ENCODE measurements around the gene CD81. TPM values are rescaled to one million over a fixed set of nuclear protein-coding genes. Genes with fewer than 3 reads are reported as not detected.

CD81 gene
- total and polyA plus RNA-seq, 4 donors: 412 to 708 (median 642) TPM

GRCh38 chr11:2432171-2432621 is 55.1 kb downstream of the CD81 start:
- 80 to 86% methylated on average over 15 of the region's 15 CpGs for WGBS, 2 donors
- no peak for TF ChIP-seq CTCF (IDR thresholded peaks at IDR 0.05; ENCODE audit: control extremely low read depth, extremely low read depth)

GRCh38 chr11:2432628-2433071 is 55.5 kb downstream of the CD81 start:
- TF ChIP-seq CTCF (IDR thresholded peaks at IDR 0.05; ENCODE audit: control extremely low read depth, extremely low read depth): no peak
- peaks cover 0 to 5% (median 0%) of the 10 kb centered on the region in 4 donors for H3K9me3 ChIP-seq (ENCODE audit: control insufficient read depth in 4 of 4, insufficient read depth in 3 of 4, low read length in 3 of 4)
- 92 to 96% methylated on average over 13 of the region's 13 CpGs for WGBS, 2 donors
- no peak overlapping the region for H3K27ac ChIP-seq (ENCODE audit: low read depth in 1 of 2, low read length in 1 of 2)
- H3K9ac ChIP-seq (ENCODE audit: insufficient read depth in 1 of 2, low read length in 2 of 2): no peak overlapping the region
- H3K36me3 ChIP-seq (ENCODE audit: control insufficient read depth in 4 of 4, insufficient read depth in 4 of 4, low read length in 4 of 4): no peaks in the 10 kb centered on the region
- ATAC-seq (ENCODE audit: insufficient read depth, low FRiP score) (no peak), DNase-seq (no peak)
- no peaks in the 10 kb centered on the region for H3K4me1 ChIP-seq (ENCODE audit: control insufficient read depth in 5 of 5, insufficient read depth in 5 of 5, low read length in 5 of 5)
- no peak overlapping the region for H3K4me3 ChIP-seq
- no peaks in the 10 kb centered on the region for H3K27me3 ChIP-seq (ENCODE audit: control insufficient read depth in 3 of 3, insufficient read depth in 3 of 3, low read length in 2 of 3)

More at GRCh38 chr11:2432171-2432621, 55.1 kb downstream of the CD81 start:
- Histone ChIP-seq H3K9me3 (ENCODE audit: control insufficient read depth in 4 of 4, insufficient read depth in 3 of 4, low read length in 3 of 4) (peaks cover 0 to 5% (median 0%) of the 10 kb centered on the region in 4 donors), H3K27ac (ENCODE audit: low read depth in 1 of 2, low read length in 1 of 2) (no peak overlapping the region), H3K4me3 (no peak overlapping the region), H3K27me3 (ENCODE audit: control insufficient read depth in 3 of 3, insufficient read depth in 3 of 3, low read length in 2 of 3) (no peaks in the 10 kb centered on the region), H3K36me3 (ENCODE audit: control insufficient read depth in 4 of 4, insufficient read depth in 4 of 4, low read length in 4 of 4) (no peaks in the 10 kb centered on the region), H3K9ac (ENCODE audit: insufficient read depth in 1 of 2, low read length in 2 of 2) (no peak overlapping the region), H3K4me1 (ENCODE audit: control insufficient read depth in 5 of 5, insufficient read depth in 5 of 5, low read length in 5 of 5) (no peaks in the 10 kb centered on the region)
- ATAC-seq (ENCODE audit: insufficient read depth, low FRiP score): no peak
- no peak for DNase-seq

GRCh38 chr11:2433106-2433925 is 56.2 kb downstream of the CD81 start:
- DNase-seq: no peak
- Histone ChIP-seq H3K9ac (ENCODE audit: insufficient read depth in 1 of 2, low read length in 2 of 2) (no peak overlapping the region), H3K27ac (ENCODE audit: low read depth in 1 of 2, low read length in 1 of 2) (no peak overlapping the region), H3K4me3 (no peak overlapping the region), H3K27me3 (ENCODE audit: control insufficient read depth in 3 of 3, insufficient read depth in 3 of 3, low read length in 2 of 3) (no peaks in the 10 kb centered on the region), H3K36me3 (ENCODE audit: control insufficient read depth in 4 of 4, insufficient read depth in 4 of 4, low read length in 4 of 4) (no peaks in the 10 kb centered on the region), H3K9me3 (ENCODE audit: control insufficient read depth in 4 of 4, insufficient read depth in 3 of 4, low read length in 3 of 4) (peaks cover 0 to 5% (median 0%) of the 10 kb centered on the region in 4 donors), H3K4me1 (ENCODE audit: control insufficient read depth in 5 of 5, insufficient read depth in 5 of 5, low read length in 5 of 5) (no peaks in the 10 kb centered on the region)
- no peak for ATAC-seq (ENCODE audit: insufficient read depth, low FRiP score)
- TF ChIP-seq CTCF (IDR thresholded peaks at IDR 0.05; ENCODE audit: control extremely low read depth, extremely low read depth): no peak
- WGBS, 2 donors: 92 to 96% methylated on average over 22 of the region's 22 CpGs

Measured in lung (tissue), 12 donors.